Panc1 (cell line): Measurements from ENCODE around the gene DNM1. TPM values are rescaled to one million over a fixed set of nuclear protein-coding genes. Genes with fewer than 3 reads are reported as not detected.

Experiments used
- ATAC-seq: fragments of 200-7000 bp; cut with Tn5 transposase; 2 replicates; pipeline ENCODE4 v1.9.1; 2020; ENCODE audit warnings: mild to moderate bottlenecking, moderate library complexity
- BruUV-seq: library from RNA; stranded (reverse); fragments of 400-500 nt; replicated peaks from 2 replicates; lab custom pipeline; 2021; lab: Mats Ljungman, UMichigan
- CTCF ChIA-PET: fragments of 300-600 bp; sonication (Branson Sonifier 250); formaldehyde crosslinking; loops from one replicate; lab custom pipeline; 2022; ENCODE audit warnings: antibody characterized with exemption; lab: Charles Lee
- POLR2A ChIA-PET: fragments of 300-600 bp; sonication (Branson Sonifier 250); formaldehyde crosslinking; loops from one replicate; lab custom pipeline; 2022; ENCODE audit warnings: antibody characterized with exemption; lab: Charles Lee
- DNase-seq: peaks from one replicate; pipeline ENCODE4 v3.0.0-alpha.2; 2010; ENCODE audit warnings: low read depth, low spot score
- H3K27ac ChIP-seq: 2 replicates; pipeline ENCODE4 v1.5.1; 2011; ENCODE audit warnings: mild to moderate bottlenecking, low read length, inconsistent platforms
- H3K27me3 ChIP-seq: fragments of 200-500 bp; sonication (Bioruptor generic); 2 replicates; pipeline ENCODE4 v1.6.0; 2014; ENCODE audit warnings: low read length, inconsistent platforms; ENCODE audit not compliant: control insufficient read depth, insufficient read depth
- H3K36me3 ChIP-seq: fragments of 200-500 bp; sonication (Bioruptor generic); 2 replicates; pipeline ENCODE4 v1.5.1; 2014; ENCODE audit warnings: inconsistent platforms, mild to moderate bottlenecking, low read length, moderate library complexity; ENCODE audit not compliant: control insufficient read depth, insufficient read depth
- H3K4me1 ChIP-seq: 2 replicates; pipeline ENCODE4 v1.5.1; 2011; ENCODE audit warnings: inconsistent platforms, mild to moderate bottlenecking, low read length, moderate library complexity; ENCODE audit not compliant: control insufficient read depth, insufficient read depth
- H3K4me3 ChIP-seq, 2 experiments: 2 replicates each; pipeline ENCODE4 v1.5.1; 2011 to 2012; ENCODE audit warnings: low read depth in 2 of 2, low read length in 2 of 2, mild to moderate bottlenecking in 2 of 2, inconsistent platforms in 1 of 2, moderate library complexity in 1 of 2
- H3K9me3 ChIP-seq: fragments of 200-500 bp; sonication (Bioruptor generic); 2 replicates; pipeline ENCODE4 v1.5.1; 2014; ENCODE audit warnings: low read depth, mild to moderate bottlenecking, inconsistent platforms, low read length, moderate library complexity; ENCODE audit not compliant: control insufficient read depth, insufficient read depth
- CTCF ChIP-seq: fragments of 450-650 bp; IDR thresholded peaks from 2 replicates; pipeline ENCODE4 v1.5.1; 2017; ENCODE audit warnings: mild to moderate bottlenecking
- POLR2AphosphoS5 ChIP-seq: IDR thresholded peaks from 2 replicates; pipeline ENCODE4 v1.6.1; 2012; ENCODE audit warnings: mild to moderate bottlenecking, low read depth, low read length, moderate library complexity
- REST ChIP-seq, 2 experiments: IDR thresholded peaks; 2 replicates each; pipeline ENCODE4 v1.6.1; 2011 to 2012; ENCODE audit warnings: low read depth in 2 of 2, control low read depth in 1 of 2, low read length in 1 of 2, mild to moderate bottlenecking in 1 of 2, moderate library complexity in 1 of 2; ENCODE audit not compliant: insufficient read depth in 1 of 2
- SIN3A ChIP-seq: IDR thresholded peaks from 2 replicates; pipeline ENCODE4 v1.6.1; 2012; ENCODE audit warnings: low read depth, mild to moderate bottlenecking, low read length, moderate library complexity, borderline replicate concordance; ENCODE audit not compliant: insufficient read depth
- TCF7L2 ChIP-seq: IDR thresholded peaks from 2 replicates; pipeline ENCODE4 v1.6.1; 2011; ENCODE audit warnings: mild to moderate bottlenecking, low read depth, low read length, inconsistent platforms
- in situ Hi-C: cut with HindIII; loops from 2 replicates; pipeline ENCODE4 v1.10.0; 2016; ENCODE audit warnings: low sequenced_read_pairs, low pct_unique_long_range_greater_than_20kb
- intact Hi-C: fragments of 100-400 bp; cut with micrococcal nuclease; formaldehyde crosslinking; loops from one replicate; pipeline ENCODE4 v1.10.0; 2022; ENCODE audit not compliant: unreplicated experiment
- total RNA-seq: library from RNA; stranded (reverse); gene quantifications from one replicate; pipeline ENCODE4 v1.2.1, GENCODE V29; 2021; ENCODE audit not compliant: unreplicated experiment

Gene DNM1
- total RNA-seq, 1 experiment from 2014 or later = 18.7 TPM

DNA sequence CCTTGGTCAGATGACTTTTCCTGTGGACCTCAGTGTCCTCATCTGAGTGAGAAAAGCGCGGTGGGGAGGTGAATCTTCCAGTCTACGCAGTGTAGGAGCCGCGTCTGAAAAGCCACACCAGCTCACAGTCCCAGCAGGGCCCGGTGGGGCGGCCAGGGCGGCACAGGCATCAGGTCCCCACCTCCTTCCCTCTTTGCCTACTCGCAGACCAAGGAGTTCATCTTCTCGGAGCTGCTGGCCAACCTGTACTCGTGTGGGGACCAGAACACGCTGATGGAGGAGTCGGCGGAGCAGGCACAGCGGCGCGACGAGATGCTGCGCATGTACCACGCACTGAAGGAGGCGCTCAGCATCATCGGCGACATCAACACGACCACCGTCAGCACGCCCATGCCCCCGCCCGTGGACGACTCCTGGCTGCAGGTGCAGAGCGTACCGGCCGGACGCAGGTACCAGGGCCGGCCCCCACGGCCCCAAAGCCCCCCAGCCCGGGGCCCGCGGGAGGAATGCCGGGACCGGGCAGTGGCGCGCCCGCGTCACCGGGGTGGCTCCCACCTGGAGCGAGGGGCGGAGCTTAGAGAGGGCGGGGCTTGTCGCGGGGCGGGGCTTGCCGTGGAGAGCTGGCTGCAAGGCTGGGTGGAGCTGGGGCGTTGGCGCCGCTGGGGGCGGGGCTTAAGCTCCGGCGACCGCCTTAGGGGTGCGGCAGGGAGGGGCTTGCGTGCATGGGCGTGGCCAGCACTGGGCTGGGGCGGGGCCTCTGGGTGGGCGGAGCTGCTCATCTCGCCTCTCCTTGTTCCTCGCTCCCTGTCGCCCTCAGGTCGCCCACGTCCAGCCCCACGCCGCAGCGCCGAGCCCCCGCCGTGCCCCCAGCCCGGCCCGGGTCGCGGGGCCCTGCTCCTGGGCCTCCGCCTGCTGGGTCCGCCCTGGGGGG, 47.0 kb downstream of the DNM1 start:
- no peaks in the 10 kb centered on the region for H3K4me1 ChIP-seq
- no peak for TF ChIP-seq SIN3A
- no peaks in the 10 kb centered on the region for H3K27me3 ChIP-seq
- no peaks in the 10 kb centered on the region for H3K9me3 ChIP-seq
- BruUV-seq = no TSS peak
- no peaks in the 10 kb centered on the region; the same call in 1 of the 2 replicates for H3K36me3 ChIP-seq
- ChIA-PET CTCF (interaction anchor here (0.5 to 0.7 kb wide), 4 partner anchors 22 to 45 kb away, joined by 3 to 7 read pairs (median 4); partner anchors contain the start of genes GOLGA2 and SWI5), POLR2A (interaction anchor here (0.6 kb wide), 1 partner anchor 58 kb away, joined by 3 read pairs; no protein-coding TSS in a partner anchor)
- in situ Hi-C loops = no loop called here
- peak; percentile 18 for DNase-seq
- H3K27ac ChIP-seq = no peak overlapping the region
- ATAC-seq = peak; percentile 90
- peak overlapping the region; percentile 40 to 53 for H3K4me3 ChIP-seq
- intact Hi-C loops = no loop called here

DNA sequence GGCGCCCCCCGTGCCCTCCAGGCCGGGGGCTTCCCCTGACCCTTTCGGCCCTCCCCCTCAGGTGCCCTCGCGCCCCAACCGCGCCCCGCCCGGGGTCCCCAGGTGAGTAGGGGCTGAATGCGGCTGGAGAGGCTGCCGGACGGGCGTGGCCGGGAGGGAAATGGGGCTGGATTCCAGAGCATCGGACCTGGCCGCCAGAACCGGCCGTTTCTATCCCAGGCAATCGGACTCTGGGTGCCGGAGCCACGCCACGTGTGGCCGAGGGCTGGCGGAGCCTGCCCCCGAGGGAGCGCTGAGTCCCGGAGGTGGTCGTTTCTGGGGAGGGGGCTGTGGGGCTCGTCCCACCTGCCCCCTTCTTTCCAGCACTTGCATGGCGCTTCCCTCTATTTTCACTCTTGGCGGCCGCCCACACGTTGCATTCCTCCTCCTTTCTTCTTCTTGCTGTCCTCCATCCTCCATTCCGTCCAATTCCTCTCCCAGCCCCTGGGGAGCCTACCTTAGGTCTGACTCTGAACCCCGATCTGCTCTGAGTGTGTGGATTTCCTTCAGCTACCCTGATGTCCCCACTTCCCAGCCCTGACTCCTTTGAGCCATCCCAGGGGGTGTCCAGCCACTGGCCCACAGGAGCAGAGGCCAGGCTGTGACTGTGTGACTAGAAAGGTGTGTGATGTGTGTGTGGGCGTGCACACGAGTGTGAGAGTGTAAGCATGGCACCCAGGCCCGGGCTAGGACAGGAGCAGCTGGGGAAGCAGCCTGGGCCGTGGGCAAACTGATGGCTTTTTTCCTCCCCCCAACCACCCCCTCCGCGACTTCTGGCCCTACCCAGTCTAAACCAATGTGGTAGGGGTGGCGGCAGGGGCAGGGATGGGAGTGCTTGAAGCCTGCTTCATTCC, 47.9 kb downstream of the DNM1 start:
- Histone ChIP-seq H3K4me1 (no peaks in the 10 kb centered on the region), H3K27ac (no peak overlapping the region), H3K36me3 (no peaks in the 10 kb centered on the region; the same call in 1 of the 2 replicates), H3K4me3 (peak overlapping the region; percentile 32 to 40), H3K9me3 (no peaks in the 10 kb centered on the region), H3K27me3 (no peaks in the 10 kb centered on the region)
- POLR2A ChIA-PET = interaction anchor here (0.6 kb wide), 2 partner anchors 54 to 59 kb away, joined by 3 read pairs; no protein-coding TSS in a partner anchor
- CTCF ChIA-PET = interaction anchor here (0.7 kb wide), 1 partner anchor 25 kb away, joined by 3 read pairs; the partner anchor contains the start of genes GOLGA2 and SWI5
- no TSS peak for BruUV-seq
- in situ Hi-C loops = no loop called here
- TF ChIP-seq TCF7L2 (no peak), CTCF (no peak), SIN3A (no peak), REST (IDR thresholded peaks at IDR 0.05; ENCODE audit: insufficient read depth in 1 of 2, low read depth in 2 of 2, low read length in 1 of 2) (no peak), POLR2AphosphoS5 (no peak)
- intact Hi-C loops = no loop called here
- DNase-seq = no peak
- no peak for ATAC-seq
